HCT116 (cell line): ENCODE data around the gene ACVR1. TPM values are rescaled to one million over a fixed set of nuclear protein-coding genes. Genes with fewer than 3 reads are reported as not detected.
A peak's percentile ranks its signal among the peaks of the same experiment; 100 is the strongest.

Source experiments
- ATAC-seq: fragments of 200-7000 bp; cut with Tn5 transposase; 2 replicates; pipeline ENCODE4 v1.9.1; 2020; ENCODE audit warnings: mild to moderate bottlenecking, moderate library complexity
- BruUV-seq: library from RNA; stranded (reverse); fragments of 400-500 nt; replicated peaks from 2 replicates; lab custom pipeline; 2021; lab: Mats Ljungman, UMichigan
- CTCF ChIA-PET: fragments of 300-600 bp; sonication (Branson Sonifier 250); formaldehyde crosslinking; loops from one replicate; lab custom pipeline; 2021; ENCODE audit warnings: antibody characterized with exemption; lab: Charles Lee
- POLR2A ChIA-PET: fragments of 300-600, 350-600 bp; sonication (Branson Sonifier 250); formaldehyde crosslinking; loops from one replicate; lab custom pipeline; 2021; ENCODE audit warnings: antibody characterized with exemption; lab: Charles Lee
- RAD21 ChIA-PET, 2 experiments: fragments of 300-600 bp; sonication (Branson Sonifier 250); formaldehyde crosslinking; loops; one replicate each; lab custom pipeline; 2023; ENCODE audit warnings: low total read pairs in 2 of 2; ENCODE audit not compliant: uncharacterized antibody in 2 of 2, unreplicated experiment in 2 of 2, low non-redundant PET in 1 of 2; lab: Charles Lee
- DNase-seq: peaks from one replicate; pipeline ENCODE4 v3.0.0-alpha.2; 2010; ENCODE audit warnings: low read depth, low spot score
- H2AFZ ChIP-seq: fragments of 200-600 bp; shearing (Covaris generic), sonication (generic); 2 replicates; pipeline ENCODE4 v1.6.1; 2017; ENCODE audit warnings: low read depth, mixed run types, mixed read lengths, antibody characterized with exemption, low read length; ENCODE audit not compliant: poor library complexity, severe bottlenecking
- H3K27ac ChIP-seq: 2 replicates; pipeline ENCODE4 v1.5.1; 2012; ENCODE audit warnings: low read depth, low read length
- H3K27me3 ChIP-seq: fragments of 200-600 bp; sonication (generic); 2 replicates; pipeline ENCODE4 v1.6.1; 2016; ENCODE audit warnings: mixed run types, low read length, mixed read lengths; ENCODE audit not compliant: insufficient read depth
- H3K36me3 ChIP-seq, 2 experiments: fragments of 200-500 bp in 1 of 2; fragments of 200-600 bp in 1 of 2; sonication (Bioruptor generic) in 1 of 2; sonication (generic) in 1 of 2; 2 replicates each; pipeline versions ENCODE4 v1.5.1 to v1.6.1; 2014 to 2016; ENCODE audit warnings: low read length in 2 of 2, inconsistent platforms in 1 of 2, mixed read lengths in 1 of 2, mixed run types in 1 of 2; ENCODE audit not compliant: insufficient read depth in 2 of 2, control insufficient read depth in 1 of 2
- H3K4me1 ChIP-seq, 2 experiments: fragments of 200-600 bp in 1 of 2; sonication (generic) in 1 of 2; 2 replicates each; pipeline versions ENCODE4 v1.5.1 to v1.6.1; 2012 to 2017; ENCODE audit warnings: low read length in 2 of 2, inconsistent platforms in 1 of 2, mild to moderate bottlenecking in 1 of 2, mixed read lengths in 1 of 2, mixed run types in 1 of 2, moderate library complexity in 1 of 2; ENCODE audit not compliant: insufficient read depth in 2 of 2, control insufficient read depth in 1 of 2
- H3K4me2 ChIP-seq: fragments of 200-600 bp; sonication (generic); 2 replicates; pipeline ENCODE4 v1.6.1; 2017; ENCODE audit warnings: mixed run types, low read length, mixed read lengths
- H3K4me3 ChIP-seq, 2 experiments: fragments of 200-600 bp in 1 of 2; sonication (generic) in 1 of 2; replicated peaks in 1 of 2; 2 replicates each; pipeline ENCODE4 v1.5.1; 2011 to 2016; ENCODE audit warnings: low read length in 2 of 2, control low read depth in 1 of 2, low read depth in 1 of 2, mild to moderate bottlenecking in 1 of 2, mixed read lengths in 1 of 2, mixed run types in 1 of 2
- H3K79me2 ChIP-seq: fragments of 200-600 bp; sonication (generic); 2 replicates; pipeline ENCODE4 v1.6.1; 2017; ENCODE audit warnings: mild to moderate bottlenecking, mixed run types, low read length, moderate library complexity, mixed read lengths; ENCODE audit not compliant: insufficient read depth
- H3K9ac ChIP-seq: fragments of 200-600 bp; sonication (generic); 2 replicates; pipeline ENCODE4 v1.6.1; 2016; ENCODE audit warnings: low read length, mixed read lengths
- H3K9me2 ChIP-seq: fragments of 200-600 bp; sonication (generic), shearing (Covaris generic); 2 replicates; pipeline ENCODE4 v1.6.1; 2017; ENCODE audit warnings: mixed run types, mild to moderate bottlenecking, moderate library complexity; ENCODE audit not compliant: insufficient read depth
- H3K9me3 ChIP-seq, 2 experiments: fragments of 200-500 bp in 1 of 2; fragments of 200-600 bp in 1 of 2; sonication (Bioruptor generic) in 1 of 2; sonication (generic) in 1 of 2; 2 replicates each; pipeline ENCODE4 v1.6.1; 2014 to 2017; ENCODE audit warnings: low read length in 2 of 2, mixed read lengths in 2 of 2, inconsistent platforms in 1 of 2, low read depth in 1 of 2, mild to moderate bottlenecking in 1 of 2, mixed run types in 1 of 2, moderate library complexity in 1 of 2; ENCODE audit not compliant: control insufficient read depth in 1 of 2, insufficient read depth in 1 of 2
- H4K20me1 ChIP-seq: fragments of 200-600 bp; sonication (generic), shearing (Covaris generic); 2 replicates; pipeline ENCODE4 v1.6.1; 2017; ENCODE audit warnings: mixed run types, mild to moderate bottlenecking, moderate library complexity; ENCODE audit not compliant: insufficient read depth
- CEBPB ChIP-seq: IDR thresholded peaks from 2 replicates; pipeline ENCODE4 v1.6.1; 2012; ENCODE audit warnings: low read depth
- EZH2 ChIP-seq: fragments of 200-600 bp; sonication (generic); IDR thresholded peaks from 2 replicates; pipeline ENCODE4 v1.6.1; 2017; ENCODE audit warnings: antibody characterized with exemption, mixed run types
- FOSL1 ChIP-seq: IDR thresholded peaks from 2 replicates; pipeline ENCODE4 v1.6.1; 2012; ENCODE audit warnings: low read depth
- SP1 ChIP-seq: IDR thresholded peaks from 2 replicates; pipeline ENCODE4 v1.6.1; 2012; ENCODE audit warnings: low read depth
- intact Hi-C: fragments of 100-400 bp; cut with micrococcal nuclease; formaldehyde crosslinking; loops from 2 replicates; pipeline ENCODE4 v1.10.0; 2022
- total RNA-seq: library from RNA; stranded (reverse); gene quantifications from one replicate; pipeline ENCODE4 v1.2.1, GENCODE V29; 2021; ENCODE audit not compliant: unreplicated experiment
- TF ChIP-seq, protein P1 (sequence below): IDR thresholded peaks from 2 replicates; pipeline ENCODE4 v1.6.1; 2012; ENCODE audit warnings: low read depth

ACVR1 gene
- total RNA-seq, 1 experiment from 2014 or later = 16.9 TPM

- TF ChIP-seq, protein P1, sequence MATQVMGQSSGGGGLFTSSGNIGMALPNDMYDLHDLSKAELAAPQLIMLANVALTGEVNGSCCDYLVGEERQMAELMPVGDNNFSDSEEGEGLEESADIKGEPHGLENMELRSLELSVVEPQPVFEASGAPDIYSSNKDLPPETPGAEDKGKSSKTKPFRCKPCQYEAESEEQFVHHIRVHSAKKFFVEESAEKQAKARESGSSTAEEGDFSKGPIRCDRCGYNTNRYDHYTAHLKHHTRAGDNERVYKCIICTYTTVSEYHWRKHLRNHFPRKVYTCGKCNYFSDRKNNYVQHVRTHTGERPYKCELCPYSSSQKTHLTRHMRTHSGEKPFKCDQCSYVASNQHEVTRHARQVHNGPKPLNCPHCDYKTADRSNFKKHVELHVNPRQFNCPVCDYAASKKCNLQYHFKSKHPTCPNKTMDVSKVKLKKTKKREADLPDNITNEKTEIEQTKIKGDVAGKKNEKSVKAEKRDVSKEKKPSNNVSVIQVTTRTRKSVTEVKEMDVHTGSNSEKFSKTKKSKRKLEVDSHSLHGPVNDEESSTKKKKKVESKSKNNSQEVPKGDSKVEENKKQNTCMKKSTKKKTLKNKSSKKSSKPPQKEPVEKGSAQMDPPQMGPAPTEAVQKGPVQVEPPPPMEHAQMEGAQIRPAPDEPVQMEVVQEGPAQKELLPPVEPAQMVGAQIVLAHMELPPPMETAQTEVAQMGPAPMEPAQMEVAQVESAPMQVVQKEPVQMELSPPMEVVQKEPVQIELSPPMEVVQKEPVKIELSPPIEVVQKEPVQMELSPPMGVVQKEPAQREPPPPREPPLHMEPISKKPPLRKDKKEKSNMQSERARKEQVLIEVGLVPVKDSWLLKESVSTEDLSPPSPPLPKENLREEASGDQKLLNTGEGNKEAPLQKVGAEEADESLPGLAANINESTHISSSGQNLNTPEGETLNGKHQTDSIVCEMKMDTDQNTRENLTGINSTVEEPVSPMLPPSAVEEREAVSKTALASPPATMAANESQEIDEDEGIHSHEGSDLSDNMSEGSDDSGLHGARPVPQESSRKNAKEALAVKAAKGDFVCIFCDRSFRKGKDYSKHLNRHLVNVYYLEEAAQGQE = no peak
- TF ChIP-seq CEBPB (no peak), FOSL1 (no peak), EZH2 (no peak)
Measured at GRCh38 chr2:157784823-157785175, 91.3 kb downstream of the ACVR1 start (continued).

GRCh38 chr2:157784169-157784822, 91.8 kb downstream of the ACVR1 start:
- DNase-seq (no peak), ATAC-seq (peak; percentile 75)
- H3K4me3 ChIP-seq = no peak overlapping the region
- H3K4me1 ChIP-seq = peaks cover 10 to 11% of the 10 kb centered on the region in 2 experiments
- intact Hi-C loops = no loop called here
- no peaks in the 10 kb centered on the region for H3K79me2 ChIP-seq
- no peak overlapping the region for H3K9ac ChIP-seq
- no TSS peak for BruUV-seq
- no peak overlapping the region for H2AFZ ChIP-seq
- H3K27ac ChIP-seq = no peak overlapping the region
- TF ChIP-seq, protein P1 = no peak
- peak; percentile 11; the same call in 1 of the 2 replicates for TF ChIP-seq SP1
- no peaks in the 10 kb centered on the region for H4K20me1 ChIP-seq
- H3K4me2 ChIP-seq = peak overlapping the region; percentile 39
- H3K9me3 ChIP-seq = no peaks in the 10 kb centered on the region
- ChIA-PET CTCF (no interaction called here), RAD21 (no interaction called here), POLR2A (no interaction called here)
- no peaks in the 10 kb centered on the region for H3K27me3 ChIP-seq
- no peaks in the 10 kb centered on the region for H3K36me3 ChIP-seq
- no peaks in the 10 kb centered on the region for H3K9me2 ChIP-seq
